ENCODE data around the gene POU2F1. TPM values are rescaled to one million over a fixed set of nuclear protein-coding genes. Genes with fewer than 3 reads are reported as not detected.

Gene POU2F1
- total RNA-seq, 1 experiment from 2014 or later = 28.5 TPM

GRCh38 chr1:167456524-167456923 is 235.8 kb downstream of the POU2F1 start:
- Histone ChIP-seq H3K4me3 (no peak overlapping the region), H3K79me2 (ENCODE audit: low read depth) (no peaks in the 10 kb centered on the region), H4K20me1 (ENCODE audit: insufficient read depth) (no peaks in the 10 kb centered on the region), H3K4me2 (no peak overlapping the region), H3K9me3 (ENCODE audit: insufficient read depth, low read depth) (no peaks in the 10 kb centered on the region), H3K36me3 (ENCODE audit: low read depth) (no peaks in the 10 kb centered on the region), H2AFZ (no peak overlapping the region), H3K27me3 (ENCODE audit: insufficient read depth, low read depth) (no peaks in the 10 kb centered on the region), H3F3A (ENCODE audit: insufficient read depth, low read depth) (peaks cover 6% of the 10 kb centered on the region; the same call in 1 of the 2 replicates), H3K4me1 (replicated peaks; ENCODE audit: insufficient read depth) (peaks cover 9% of the 10 kb centered on the region), H3K27ac (no peak overlapping the region), H3K9me2 (ENCODE audit: insufficient read depth) (no peaks in the 10 kb centered on the region)
- TF ChIP-seq CTCF (conservative IDR thresholded peaks at IDR 0.05) (no peak), EZH2 (IDR thresholded peaks at IDR 0.05; ENCODE audit: low read depth) (no peak)
- intact Hi-C loops (cut with micrococcal nuclease; ENCODE audit: unreplicated experiment) = no loop called here
- ChIA-PET CTCF (no interaction called here), POLR2A (ENCODE audit: unreplicated experiment) (no interaction called here)
- DNase-seq = no peak
- no TSS peak for BruUV-seq (replicated peaks)

GRCh38 chr1:167456926-167457325 is 236.2 kb downstream of the POU2F1 start:
- peaks cover 6% of the 10 kb centered on the region; the same call in 1 of the 2 replicates for H3F3A ChIP-seq (ENCODE audit: insufficient read depth, low read depth)
- H3K4me3 ChIP-seq = no peak overlapping the region
- POLR2A ChIA-PET (ENCODE audit: unreplicated experiment) = interaction anchor here (0.8 kb wide), 1 partner anchor 29 kb away, joined by 5 read pairs; no protein-coding TSS in a partner anchor
- no peak overlapping the region for H3K27ac ChIP-seq
- H3K36me3 ChIP-seq (ENCODE audit: low read depth) = no peaks in the 10 kb centered on the region
- H3K9me2 ChIP-seq (ENCODE audit: insufficient read depth) = no peaks in the 10 kb centered on the region
- no peak overlapping the region for H2AFZ ChIP-seq
- no peaks in the 10 kb centered on the region for H3K9me3 ChIP-seq (ENCODE audit: insufficient read depth, low read depth)
- BruUV-seq (replicated peaks) = no TSS peak
- intact Hi-C loops (cut with micrococcal nuclease; ENCODE audit: unreplicated experiment) = no loop called here
- peaks cover 9% of the 10 kb centered on the region for H3K4me1 ChIP-seq (replicated peaks; ENCODE audit: insufficient read depth)
- no peak overlapping the region for H3K4me2 ChIP-seq
- TF ChIP-seq CTCF (conservative IDR thresholded peaks at IDR 0.05) = no peak
- TF ChIP-seq EZH2 (IDR thresholded peaks at IDR 0.05; ENCODE audit: low read depth) = no peak
- no peaks in the 10 kb centered on the region for H3K79me2 ChIP-seq (ENCODE audit: low read depth)
- no peaks in the 10 kb centered on the region for H3K27me3 ChIP-seq (ENCODE audit: insufficient read depth, low read depth)
- no peaks in the 10 kb centered on the region for H4K20me1 ChIP-seq (ENCODE audit: insufficient read depth)
- no peak for DNase-seq
- CTCF ChIA-PET = no interaction called here

GRCh38 chr1:167457936-167458584 is 237.4 kb downstream of the POU2F1 start:
- intact Hi-C loops (cut with micrococcal nuclease; ENCODE audit: unreplicated experiment) = no loop called here
- Histone ChIP-seq H4K20me1 (ENCODE audit: insufficient read depth) (no peaks in the 10 kb centered on the region), H3K27ac (no peak overlapping the region), H3K79me2 (ENCODE audit: low read depth) (no peaks in the 10 kb centered on the region), H3K4me1 (replicated peaks; ENCODE audit: insufficient read depth) (peaks cover 9% of the 10 kb centered on the region), H2AFZ (no peak overlapping the region), H3K4me2 (no peak overlapping the region), H3K27me3 (ENCODE audit: insufficient read depth, low read depth) (no peaks in the 10 kb centered on the region), H3K4me3 (no peak overlapping the region), H3K36me3 (ENCODE audit: low read depth) (no peaks in the 10 kb centered on the region), H3K9me3 (ENCODE audit: insufficient read depth, low read depth) (no peaks in the 10 kb centered on the region), H3K9me2 (ENCODE audit: insufficient read depth) (no peaks in the 10 kb centered on the region), H3F3A (ENCODE audit: insufficient read depth, low read depth) (peaks cover 6% of the 10 kb centered on the region; the same call in 1 of the 2 replicates)
- no peak for TF ChIP-seq EZH2 (IDR thresholded peaks at IDR 0.05; ENCODE audit: low read depth)
- TF ChIP-seq CTCF (conservative IDR thresholded peaks at IDR 0.05) = no peak
- no TSS peak for BruUV-seq (replicated peaks)
- ChIA-PET CTCF (no interaction called here), POLR2A (ENCODE audit: unreplicated experiment) (no interaction called here)
- DNase-seq = no peak
